PC-3 (cell line): ENCODE data around the gene LMAN2L.

Experiments used
- EZH2phosphoT487 ChIP-seq: fragments of 300-600 bp; sonication (generic); IDR thresholded peaks from 2 replicates; pipeline ENCODE4 v1.6.1; 2018; ENCODE audit warnings: mild to moderate bottlenecking, antibody characterized with exemption, low read length, borderline replicate concordance
- TF ChIP-seq, protein P1 (sequence below): fragments of 300-600 bp; sonication (generic); conservative IDR thresholded peaks from 2 replicates; pipeline ENCODE4 v1.5.1; 2017; ENCODE audit warnings: antibody characterized with exemption, low read depth, mild to moderate bottlenecking, low read length

DNA sequence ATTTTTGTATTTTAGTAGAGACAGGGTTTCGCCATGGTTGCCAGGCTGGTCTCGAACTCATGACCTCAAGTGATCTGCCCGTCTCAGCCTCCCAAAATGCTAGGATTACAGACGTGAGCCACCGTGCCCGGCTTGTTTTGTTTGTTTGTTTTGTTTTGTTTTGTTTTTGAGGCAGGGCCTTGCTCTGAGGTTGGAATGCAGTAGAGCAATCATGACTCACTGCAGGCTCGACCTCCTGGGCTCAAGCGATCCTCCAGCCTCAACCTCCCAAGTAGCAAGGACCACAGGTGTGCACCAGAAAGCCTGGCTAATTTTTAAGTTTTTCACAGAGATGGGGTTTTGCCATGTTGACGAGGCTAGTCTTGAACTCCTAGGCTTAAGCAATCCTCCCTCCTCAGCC lies 11.9 kb upstream of the LMAN2L start:
- TF ChIP-seq, protein P1, sequence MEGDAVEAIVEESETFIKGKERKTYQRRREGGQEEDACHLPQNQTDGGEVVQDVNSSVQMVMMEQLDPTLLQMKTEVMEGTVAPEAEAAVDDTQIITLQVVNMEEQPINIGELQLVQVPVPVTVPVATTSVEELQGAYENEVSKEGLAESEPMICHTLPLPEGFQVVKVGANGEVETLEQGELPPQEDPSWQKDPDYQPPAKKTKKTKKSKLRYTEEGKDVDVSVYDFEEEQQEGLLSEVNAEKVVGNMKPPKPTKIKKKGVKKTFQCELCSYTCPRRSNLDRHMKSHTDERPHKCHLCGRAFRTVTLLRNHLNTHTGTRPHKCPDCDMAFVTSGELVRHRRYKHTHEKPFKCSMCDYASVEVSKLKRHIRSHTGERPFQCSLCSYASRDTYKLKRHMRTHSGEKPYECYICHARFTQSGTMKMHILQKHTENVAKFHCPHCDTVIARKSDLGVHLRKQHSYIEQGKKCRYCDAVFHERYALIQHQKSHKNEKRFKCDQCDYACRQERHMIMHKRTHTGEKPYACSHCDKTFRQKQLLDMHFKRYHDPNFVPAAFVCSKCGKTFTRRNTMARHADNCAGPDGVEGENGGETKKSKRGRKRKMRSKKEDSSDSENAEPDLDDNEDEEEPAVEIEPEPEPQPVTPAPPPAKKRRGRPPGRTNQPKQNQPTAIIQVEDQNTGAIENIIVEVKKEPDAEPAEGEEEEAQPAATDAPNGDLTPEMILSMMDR: no peak
- TF ChIP-seq EZH2phosphoT487: no peak
